ENCODE measurements around the gene ABCA3. TPM values are rescaled to one million over a fixed set of nuclear protein-coding genes. Genes with fewer than 3 reads are reported as not detected.

The ABCA3 gene
- total and polyA plus RNA-seq, 2 donors (not counting 1 experiment from before 2014, with no cell fraction given), result 3.1 to 5.1 TPM

DNA sequence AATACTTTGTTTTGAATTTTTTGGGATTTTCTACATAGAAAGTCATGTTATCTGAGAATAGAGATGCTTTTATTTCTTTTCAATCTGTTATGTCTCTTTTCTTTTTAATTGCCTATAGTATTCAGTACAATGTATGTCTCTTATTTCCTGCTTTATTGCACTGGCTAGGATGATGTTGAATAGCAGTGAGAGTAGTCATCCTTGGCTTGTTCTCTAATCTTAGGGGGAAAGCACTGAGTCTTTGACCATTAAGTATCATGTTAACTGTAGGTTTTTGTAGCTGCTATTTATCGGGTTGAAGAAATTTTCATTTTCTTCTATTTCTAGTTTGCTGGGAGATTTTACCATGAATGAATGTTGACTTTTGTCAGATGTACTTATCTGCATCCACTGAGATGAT, 10.0 kb upstream of the ABCA3 start:
- ATAC-seq (ENCODE audit: low read depth), result no peak
- Histone ChIP-seq H3K9ac (ENCODE audit: low read length) (no peak overlapping the region), H3K27me3 (replicated peaks in 1 of 4; ENCODE audit: control extremely low read depth in 1 of 4, control insufficient read depth in 3 of 4, insufficient read depth in 4 of 4, low read length in 3 of 4) (peaks cover 0 to 10% (median 0%) of the 10 kb centered on the region in 4 experiments), H2AFZ (ENCODE audit: insufficient read depth, low read depth, low read length, poor library complexity, severe bottlenecking) (no peak overlapping the region), H3K36me3 (replicated peaks in 1 of 2; ENCODE audit: control extremely low read depth in 1 of 2, control insufficient read depth in 1 of 2, extremely low read depth in 1 of 2, insufficient read depth in 2 of 2, low read length in 1 of 2) (no peaks in the 10 kb centered on the region), H3K4me1 (ENCODE audit: control insufficient read depth in 2 of 2, insufficient read depth in 2 of 2, low read length in 2 of 2) (no peaks in the 10 kb centered on the region), H3K4me2 (replicated peaks; ENCODE audit: low read depth, low read length, poor library complexity, severe bottlenecking) (no peak overlapping the region), H3K79me2 (ENCODE audit: control insufficient read depth, insufficient read depth, low read length) (no peaks in the 10 kb centered on the region), H3K27ac (ENCODE audit: low read length in 2 of 2) (no peak overlapping the region), H3K4me3 (ENCODE audit: control extremely low read depth in 1 of 5, extremely low read depth in 1 of 5, insufficient read depth in 1 of 5, low read depth in 2 of 5, low read length in 4 of 5) (no peak overlapping the region), H3K9me3 (ENCODE audit: control extremely low read depth in 1 of 3, control insufficient read depth in 2 of 3, insufficient read depth in 1 of 3, low read length in 2 of 3) (no peaks in the 10 kb centered on the region), H4K20me1 (ENCODE audit: control insufficient read depth, insufficient read depth, low read length, poor library complexity, severe bottlenecking) (no peaks in the 10 kb centered on the region)
- H3K27ac Mint-ChIP-seq, result no peak overlapping the region
- no peak for DNase-seq
- no CpG with 5 or more reads among the region's 1 CpG for WGBS (ENCODE audit: insufficient coverage)
- CTCF ChIA-PET, result no interaction called here
- POLR2A ChIA-PET, result no interaction called here
- H3K4me3 Mint-ChIP-seq, result no peak overlapping the region
- no peak for TF ChIP-seq EZH2 (IDR thresholded peaks at IDR 0.05; ENCODE audit: borderline replicate concordance, insufficient read depth, low read depth, low read length, poor library complexity, severe bottlenecking)
- TF ChIP-seq, protein P1, sequence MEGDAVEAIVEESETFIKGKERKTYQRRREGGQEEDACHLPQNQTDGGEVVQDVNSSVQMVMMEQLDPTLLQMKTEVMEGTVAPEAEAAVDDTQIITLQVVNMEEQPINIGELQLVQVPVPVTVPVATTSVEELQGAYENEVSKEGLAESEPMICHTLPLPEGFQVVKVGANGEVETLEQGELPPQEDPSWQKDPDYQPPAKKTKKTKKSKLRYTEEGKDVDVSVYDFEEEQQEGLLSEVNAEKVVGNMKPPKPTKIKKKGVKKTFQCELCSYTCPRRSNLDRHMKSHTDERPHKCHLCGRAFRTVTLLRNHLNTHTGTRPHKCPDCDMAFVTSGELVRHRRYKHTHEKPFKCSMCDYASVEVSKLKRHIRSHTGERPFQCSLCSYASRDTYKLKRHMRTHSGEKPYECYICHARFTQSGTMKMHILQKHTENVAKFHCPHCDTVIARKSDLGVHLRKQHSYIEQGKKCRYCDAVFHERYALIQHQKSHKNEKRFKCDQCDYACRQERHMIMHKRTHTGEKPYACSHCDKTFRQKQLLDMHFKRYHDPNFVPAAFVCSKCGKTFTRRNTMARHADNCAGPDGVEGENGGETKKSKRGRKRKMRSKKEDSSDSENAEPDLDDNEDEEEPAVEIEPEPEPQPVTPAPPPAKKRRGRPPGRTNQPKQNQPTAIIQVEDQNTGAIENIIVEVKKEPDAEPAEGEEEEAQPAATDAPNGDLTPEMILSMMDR (IDR thresholded peaks at IDR 0.05), result no peak
- peaks cover 16% of the 10 kb centered on the region for H3K27me3 Mint-ChIP-seq
- no peaks in the 10 kb centered on the region for H3K4me1 Mint-ChIP-seq
- H3K9me3 Mint-ChIP-seq (ENCODE audit: insufficient read depth), result no peaks in the 10 kb centered on the region
- intact Hi-C loops (cut with micrococcal nuclease), result no loop called here

DNA sequence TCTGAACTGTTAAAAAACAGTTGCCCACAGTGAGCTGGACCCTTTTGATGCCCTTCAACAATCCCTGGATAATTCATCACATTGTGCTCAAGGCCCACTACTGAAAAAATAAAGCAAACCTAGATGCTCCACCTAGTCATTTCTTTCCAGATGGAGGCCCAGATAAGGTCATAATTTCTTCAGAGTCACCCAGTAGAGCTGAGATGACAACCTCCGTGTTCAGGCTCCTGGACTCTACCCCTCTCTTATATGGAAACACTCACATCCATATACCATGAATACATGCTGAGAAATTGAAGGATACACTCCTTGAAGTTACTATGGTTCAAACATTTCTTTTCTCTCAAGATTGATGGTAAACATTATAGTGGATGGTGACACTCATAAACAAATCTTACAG, 2.7 kb upstream of the ABCA3 start:
- H3K27ac ChIP-seq (ENCODE audit: low read length in 2 of 2), result no peak overlapping the region
- no peak overlapping the region for H3K4me3 ChIP-seq (ENCODE audit: control extremely low read depth in 1 of 5, extremely low read depth in 1 of 5, insufficient read depth in 1 of 5, low read depth in 2 of 5, low read length in 4 of 5)
- Mint-ChIP-seq H3K4me1 (peaks cover 12% of the 10 kb centered on the region), H3K27me3 (no peaks in the 10 kb centered on the region), H3K9me3 (ENCODE audit: insufficient read depth) (no peaks in the 10 kb centered on the region), H3K4me3 (no peak overlapping the region), H3K27ac (no peak overlapping the region)
- peaks cover 15 to 19% of the 10 kb centered on the region in 2 donors for H3K4me1 ChIP-seq (ENCODE audit: control insufficient read depth in 2 of 2, insufficient read depth in 2 of 2, low read length in 2 of 2)
- POLR2A ChIA-PET, result no interaction called here
- H3K9ac ChIP-seq (ENCODE audit: low read length), result no peak overlapping the region
- ATAC-seq (ENCODE audit: low read depth) (no peak), DNase-seq (no peak)
- no CpG with 5 or more reads among the region's 1 CpG for WGBS (ENCODE audit: insufficient coverage)
- peaks cover 0 to 9% (median 0%) of the 10 kb centered on the region in 3 donors for H3K9me3 ChIP-seq (ENCODE audit: control extremely low read depth in 1 of 3, control insufficient read depth in 2 of 3, insufficient read depth in 1 of 3, low read length in 2 of 3)
- H3K79me2 ChIP-seq (ENCODE audit: control insufficient read depth, insufficient read depth, low read length), result no peaks in the 10 kb centered on the region
- TF ChIP-seq, protein P1 (IDR thresholded peaks at IDR 0.05), result no peak
- TF ChIP-seq EZH2 (IDR thresholded peaks at IDR 0.05; ENCODE audit: borderline replicate concordance, insufficient read depth, low read depth, low read length, poor library complexity, severe bottlenecking), result no peak
- no peak overlapping the region for H2AFZ ChIP-seq (ENCODE audit: insufficient read depth, low read depth, low read length, poor library complexity, severe bottlenecking)
- CTCF ChIA-PET, result interaction anchor here (0.6 kb wide), 1 partner anchor 14 kb away, joined by 3 read pairs; no protein-coding TSS in a partner anchor
- H4K20me1 ChIP-seq (ENCODE audit: control insufficient read depth, insufficient read depth, low read length, poor library complexity, severe bottlenecking), result no peaks in the 10 kb centered on the region
- H3K4me2 ChIP-seq (replicated peaks; ENCODE audit: low read depth, low read length, poor library complexity, severe bottlenecking), result no peak overlapping the region
- intact Hi-C loops (cut with micrococcal nuclease), result loop anchor here (5.0 to 10.0 kb wide), 2 partner anchors 91 to 148 kb away; partner anchors contain the start of genes CASKIN1 and ECI1
- H3K27me3 ChIP-seq (replicated peaks in 1 of 4; ENCODE audit: control extremely low read depth in 1 of 4, control insufficient read depth in 3 of 4, insufficient read depth in 4 of 4, low read length in 3 of 4), result peaks cover 0 to 15% (median 3%) of the 10 kb centered on the region in 4 experiments
- H3K36me3 ChIP-seq (replicated peaks in 1 of 2; ENCODE audit: control extremely low read depth in 1 of 2, control insufficient read depth in 1 of 2, extremely low read depth in 1 of 2, insufficient read depth in 2 of 2, low read length in 1 of 2), result no peaks in the 10 kb centered on the region

Measured in B cell (primary cell).